Activated CD4-positive, alpha-beta T cell treated with anti-CD3 and anti-CD28 coated beads, Interleukin-2, Interleukin-6, amounts not matched to agents 100 ng/mL and 50 ng/mL, durations not matched to agents 16 hours and 8 hours (primary cell): ENCODE data around the gene TNNT2.

Experiments used
- DNase-seq: peaks from one replicate; pipeline ENCODE4 v3.0.0-alpha.2; 2020

Gene TNNT2

GRCh38 chr1:201354901-201355295, 22.6 kb downstream of the TNNT2 start:
- DNase-seq, result no peak

GRCh38 chr1:201354151-201354900, 23.2 kb downstream of the TNNT2 start:
- no peak for DNase-seq

- DNase-seq, result no peak
Observed at GRCh38 chr1:201353186-201353940, 24.1 kb downstream of the TNNT2 start.

GRCh38 chr1:201351617-201352016, 25.9 kb downstream of the TNNT2 start:
- no peak for DNase-seq

GRCh38 chr1:201350884-201351283, 26.6 kb downstream of the TNNT2 start:
- DNase-seq, result no peak

GRCh38 chr1:201350361-201350725, 27.1 kb downstream of the TNNT2 start:
- no peak for DNase-seq

- DNase-seq, result no peak
Observed at GRCh38 chr1:201349092-201349491, 28.4 kb downstream of the TNNT2 start.

GRCh38 chr1:201348211-201348566, 29.3 kb downstream of the TNNT2 start:
- DNase-seq, result peak; percentile 53

- no peak for DNase-seq
Observed at GRCh38 chr1:201347498-201348210, 29.8 kb downstream of the TNNT2 start.

- no peak for DNase-seq
Observed at GRCh38 chr1:201346987-201347386, 30.5 kb downstream of the TNNT2 start.

GRCh38 chr1:201346337-201346939, 31.0 kb downstream of the TNNT2 start:
- peak; percentile 7 for DNase-seq

- DNase-seq, result no peak
Observed at GRCh38 chr1:201345081-201345355, 32.5 kb downstream of the TNNT2 start.

GRCh38 chr1:201344206-201345080, 33.0 kb downstream of the TNNT2 start:
- DNase-seq, result no peak

GRCh38 chr1:201341377-201341776, 36.1 kb downstream of the TNNT2 start:
- DNase-seq, result no peak

GRCh38 chr1:201336711-201337450, 40.6 kb downstream of the TNNT2 start:
- DNase-seq, result no peak

- no peak for DNase-seq
Observed at GRCh38 chr1:201335901-201336300, 41.6 kb downstream of the TNNT2 start.

- DNase-seq, result no peak
Observed at GRCh38 chr1:201335174-201335870, 42.2 kb downstream of the TNNT2 start.

- no peak for DNase-seq
Observed at GRCh38 chr1:201334325-201335173, 42.9 kb downstream of the TNNT2 start.

- DNase-seq, result no peak
Observed at GRCh38 chr1:201332616-201333335, 44.7 kb downstream of the TNNT2 start.

- DNase-seq, result no peak
Observed at GRCh38 chr1:201332021-201332420, 45.5 kb downstream of the TNNT2 start.
